B cell (primary cell): ENCODE results near the gene PRUNE2. TPM values are rescaled to one million over a fixed set of nuclear protein-coding genes. Genes with fewer than 3 reads are reported as not detected.

ENCODE experiments used
- ATAC-seq: fragments of 200-7000 bp; cut with Tn5 transposase; one replicate; pipeline ENCODE4 v1.10.0; 2021; ENCODE audit warnings: low read depth, mild to moderate bottlenecking, moderate number of reproducible peaks, moderate library complexity
- CTCF ChIA-PET: fragments of 350-600 bp; sonication (Branson Sonifier 250); formaldehyde crosslinking; loops from one replicate; lab custom pipeline; 2021; ENCODE audit warnings: antibody characterized with exemption, inconsistent platforms; lab: Charles Lee
- POLR2A ChIA-PET: fragments of 350-600 bp; sonication (Branson Sonifier 250); formaldehyde crosslinking; loops from one replicate; lab custom pipeline; 2021; ENCODE audit warnings: antibody characterized with exemption; lab: Charles Lee
- DNase-seq: peaks from one replicate; pipeline ENCODE4 v3.0.0; 2013
- H2AFZ ChIP-seq: 2 replicates; pipeline ENCODE4 v1.6.1; 2012; ENCODE audit warnings: mild to moderate bottlenecking, low read depth, low read length; ENCODE audit not compliant: insufficient read depth, poor library complexity, severe bottlenecking
- H3K27ac ChIP-seq, 2 donors: 1 replicate in 1 of 2; 2 replicates in 1 of 2; pipeline ENCODE4 v1.5.1; 2012 to 2013; ENCODE audit warnings: low read length in 2 of 2, mild to moderate bottlenecking in 2 of 2, moderate library complexity in 1 of 2
- H3K27me3 ChIP-seq, 4 experiments: fragments of 200-600 bp in 1 of 4; sonication (generic) in 1 of 4; replicated peaks in 1 of 4; 1 replicate in 2 of 4; 2 replicates in 2 of 4; pipeline versions ENCODE4 v1.6.1 to v1.7.0; 2013 to 2016; ENCODE audit warnings: low read length in 3 of 4, mild to moderate bottlenecking in 2 of 4, mixed read lengths in 1 of 4, moderate library complexity in 1 of 4; ENCODE audit not compliant: insufficient read depth in 4 of 4, control insufficient read depth in 3 of 4; ENCODE audit errors: control extremely low read depth in 1 of 4
- H3K36me3 ChIP-seq, 2 experiments: replicated peaks in 1 of 2; 1 replicate in 1 of 2; 2 replicates in 1 of 2; pipeline versions ENCODE4 v1.6.1 to v1.7.1; 2013; ENCODE audit warnings: low read length in 1 of 2; ENCODE audit not compliant: insufficient read depth in 2 of 2, control insufficient read depth in 1 of 2; ENCODE audit errors: control extremely low read depth in 1 of 2, extremely low read depth in 1 of 2
- H3K4me1 ChIP-seq, 2 donors: fragments of 200-600 bp in 1 of 2; sonication (generic) in 1 of 2; 1 replicate in 1 of 2; 2 replicates in 1 of 2; pipeline versions ENCODE4 v1.5.1 to v1.6.1; 2013 to 2017; ENCODE audit warnings: low read length in 2 of 2; ENCODE audit not compliant: control insufficient read depth in 2 of 2, insufficient read depth in 2 of 2
- H3K4me2 ChIP-seq: replicated peaks from 2 replicates; pipeline ENCODE3; 2012; ENCODE audit warnings: mild to moderate bottlenecking, low read depth, low read length; ENCODE audit not compliant: poor library complexity, severe bottlenecking
- H3K4me3 ChIP-seq, 5 experiments: fragments of 200-600 bp in 1 of 5; sonication (generic) in 1 of 5; 1 replicate in 3 of 5; 2 replicates in 2 of 5; pipeline versions ENCODE4 v1.5.1 to v1.7.0; 2011 to 2016; ENCODE audit warnings: low read length in 4 of 5, mild to moderate bottlenecking in 4 of 5, low read depth in 2 of 5, control low read depth in 1 of 5, moderate library complexity in 1 of 5; ENCODE audit not compliant: insufficient read depth in 1 of 5; ENCODE audit errors: control extremely low read depth in 1 of 5, extremely low read depth in 1 of 5
- H3K79me2 ChIP-seq: fragments of 200-600 bp; sonication (generic); one replicate; pipeline ENCODE4 v1.6.0; 2016; ENCODE audit warnings: low read length; ENCODE audit not compliant: control insufficient read depth, insufficient read depth
- H3K9ac ChIP-seq: fragments of 200-600 bp; sonication (generic); 2 replicates; pipeline ENCODE4 v1.6.1; 2017; ENCODE audit warnings: mild to moderate bottlenecking, low read length, moderate library complexity
- H3K9me3 ChIP-seq, 3 donors: one replicate each; pipeline versions ENCODE4 v1.6.1 to v1.7.1; 2013; ENCODE audit warnings: low read length in 2 of 3; ENCODE audit not compliant: control insufficient read depth in 2 of 3, insufficient read depth in 1 of 3; ENCODE audit errors: control extremely low read depth in 1 of 3
- H4K20me1 ChIP-seq: 2 replicates; pipeline ENCODE4 v1.6.0; 2012; ENCODE audit warnings: mild to moderate bottlenecking, low read length; ENCODE audit not compliant: insufficient read depth, control insufficient read depth, poor library complexity, severe bottlenecking
- H3K27ac Mint-ChIP-seq: one replicate; pipeline ENCODE4 v1.8.0; 2021; ENCODE audit warnings: mixed read lengths
- H3K27me3 Mint-ChIP-seq: one replicate; pipeline ENCODE4 v1.8.0; 2021; ENCODE audit warnings: mixed read lengths
- H3K4me1 Mint-ChIP-seq: one replicate; pipeline ENCODE4 v1.8.0; 2021; ENCODE audit warnings: mixed read lengths
- H3K4me3 Mint-ChIP-seq: one replicate; pipeline ENCODE4 v1.8.0; 2021; ENCODE audit warnings: mixed read lengths
- H3K9me3 Mint-ChIP-seq: one replicate; pipeline ENCODE4 v1.8.0; 2022; ENCODE audit warnings: mixed read lengths; ENCODE audit not compliant: insufficient read depth
- CTCF ChIP-seq: fragments of 200-600 bp; IDR thresholded peaks from one replicate; pipeline ENCODE4 v1.8.0; 2022; ENCODE audit warnings: antibody characterized with exemption, mild to moderate bottlenecking
- EZH2 ChIP-seq: IDR thresholded peaks from 2 replicates; pipeline ENCODE4 v1.6.1; 2012; ENCODE audit warnings: borderline replicate concordance, low read depth, mild to moderate bottlenecking, moderate library complexity, low read length; ENCODE audit not compliant: insufficient read depth, poor library complexity, severe bottlenecking
- WGBS: methylation state at CpG from one replicate; pipeline ENCODE4 v1.1.5; 2013; ENCODE audit warnings: missing lambda C conversion rate; ENCODE audit not compliant: insufficient coverage; 5-methylcytosine and 5-hydroxymethylcytosine counted together
- intact Hi-C: fragments of 100-400 bp; cut with micrococcal nuclease; formaldehyde crosslinking; loops from one replicate; pipeline ENCODE4 v1.10.0; 2022
- polyA plus RNA-seq: library from polyadenylated mRNA; depleted of rRNA; stranded (reverse); fragments of >200 nt; gene quantifications from 2 replicates; pipeline ENCODE4 v1.2.3, GENCODE V29; 2012
- total RNA-seq, 2 donors: library from RNA; stranded (reverse); fragments of 120-200 nt in 1 of 2; gene quantifications; 1 replicate in 1 of 2; 2 replicates in 1 of 2; pipeline versions ENCODE4 v1.2.3 to v1.2.4, GENCODE V29; 2013 to 2022

Gene PRUNE2
- total and polyA plus RNA-seq, 2 donors (not counting 1 experiment from before 2014, with no cell fraction given), result 0.12 TPM; not detected in 1

- WGBS, result 100% methylated on average over 2 of the region's 2 CpGs
- peaks cover 0 to 6% (median 2%) of the 10 kb centered on the region in 4 experiments for H3K27me3 ChIP-seq
- DNase-seq (no peak), ATAC-seq (no peak)
- no peaks in the 10 kb centered on the region for H3K36me3 ChIP-seq
- H3K4me1 Mint-ChIP-seq, result no peaks in the 10 kb centered on the region
- no peaks in the 10 kb centered on the region for H3K9me3 Mint-ChIP-seq
- peaks cover 26% of the 10 kb centered on the region for H3K27me3 Mint-ChIP-seq
- H3K27ac Mint-ChIP-seq, result no peak overlapping the region
- H3K4me3 ChIP-seq, result no peak overlapping the region
- no peak overlapping the region for H3K4me2 ChIP-seq
- no peak overlapping the region for H3K27ac ChIP-seq
- TF ChIP-seq CTCF (no peak), EZH2 (no peak)
- no peak overlapping the region for H2AFZ ChIP-seq
- H3K4me1 ChIP-seq, result no peaks in the 10 kb centered on the region
- no peaks in the 10 kb centered on the region for H3K79me2 ChIP-seq
- H3K4me3 Mint-ChIP-seq, result no peak overlapping the region
- POLR2A ChIA-PET, result no interaction called here
- H3K9ac ChIP-seq, result no peak overlapping the region
- H4K20me1 ChIP-seq, result no peaks in the 10 kb centered on the region
- CTCF ChIA-PET, result no interaction called here
- no peaks in the 10 kb centered on the region for H3K9me3 ChIP-seq
- intact Hi-C loops, result no loop called here
These were observed 208.4 kb downstream of the PRUNE2 start for GRCh38 chr9:76697554-76697953.

GRCh38 chr9:76697081-76697480 lies 208.8 kb downstream of the PRUNE2 start:
- H3K4me3 Mint-ChIP-seq, result no peak overlapping the region
- no peaks in the 10 kb centered on the region for H3K36me3 ChIP-seq
- no peaks in the 10 kb centered on the region for H3K79me2 ChIP-seq
- H4K20me1 ChIP-seq, result no peaks in the 10 kb centered on the region
- H3K4me2 ChIP-seq, result no peak overlapping the region
- H3K4me3 ChIP-seq, result no peak overlapping the region
- 89% methylated on average over 4 of the region's 5 CpGs for WGBS
- no peak overlapping the region for H2AFZ ChIP-seq
- ATAC-seq (no peak), DNase-seq (no peak)
- H3K27me3 ChIP-seq, result peaks cover 0 to 7% (median under 1%) of the 10 kb centered on the region in 4 experiments
- no peak for TF ChIP-seq EZH2
- H3K9me3 Mint-ChIP-seq, result no peaks in the 10 kb centered on the region
- no peak overlapping the region for H3K27ac ChIP-seq
- CTCF ChIA-PET, result no interaction called here
- no peak overlapping the region for H3K27ac Mint-ChIP-seq
- H3K4me1 Mint-ChIP-seq, result peaks cover 2% of the 10 kb centered on the region
- peaks cover 0 to under 1% of the 10 kb centered on the region in 2 donors for H3K4me1 ChIP-seq
- no peaks in the 10 kb centered on the region for H3K9me3 ChIP-seq
- peaks cover 25% of the 10 kb centered on the region for H3K27me3 Mint-ChIP-seq
- POLR2A ChIA-PET, result no interaction called here
- intact Hi-C loops, result no loop called here
- no peak overlapping the region for H3K9ac ChIP-seq
